K562 (cell line): ENCODE measurements around the gene CSTB. TPM values are rescaled to one million over a fixed set of nuclear protein-coding genes. Genes with fewer than 3 reads are reported as not detected.

Source experiments
- CEBPB ChIP-seq: fragments of 450-650 bp; IDR thresholded peaks from 2 replicates; pipeline ENCODE4 v1.6.1; 2016; ENCODE audit warnings: missing genetic modification characterization, missing compliant biosample characterization
- CHD2 ChIP-seq: IDR thresholded peaks from 2 replicates; pipeline ENCODE4 v1.6.1; 2011; ENCODE audit warnings: low read depth, low read length
- CUX1 ChIP-seq: fragments of 200-800 bp; sonication (Bioruptor generic); IDR thresholded peaks from 2 replicates; pipeline ENCODE4 v1.6.1; 2016; ENCODE audit warnings: missing genetic modification characterization, missing compliant biosample characterization
- HNRNPL ChIP-seq: fragments of 200-400 bp; formaldehyde crosslinking; IDR thresholded peaks from 2 replicates; pipeline ENCODE4 v1.6.1; 2017; ENCODE audit warnings: low read depth, mild to moderate bottlenecking, low read length
- LARP7 ChIP-seq: fragments of 450-650 bp; IDR thresholded peaks from 2 replicates; pipeline ENCODE4 v1.6.1; 2016
- MAFG ChIP-seq: fragments of 450-650 bp; conservative IDR thresholded peaks from 2 replicates; pipeline ENCODE4 v1.6.1; 2016; ENCODE audit warnings: missing genetic modification characterization, missing compliant biosample characterization
- PTTG1 ChIP-seq: fragments of 450-650 bp; IDR thresholded peaks from 2 replicates; pipeline ENCODE4 v1.6.1; 2016; ENCODE audit warnings: low read depth, mild to moderate bottlenecking, missing genetic modification characterization, missing compliant biosample characterization
- TCF15 ChIP-seq: fragments of 250-450 bp; sonication (Bioruptor Pico); IDR thresholded peaks from 2 replicates; pipeline ENCODE4 v1.8.0; 2022; ENCODE audit warnings: moderate library complexity, mild to moderate bottlenecking, inconsistent platforms
- ZBTB2 ChIP-seq: fragments of 450-650 bp; IDR thresholded peaks from 2 replicates; pipeline ENCODE4 v1.6.1; 2016; ENCODE audit warnings: antibody characterized with exemption
- polyA plus RNA-seq, 8 experiments: library from polyadenylated mRNA; depleted of rRNA in 4 of 8; stranded (reverse) in 5 of 8; unstranded in 3 of 8; fragments of >200 nt; fragmentation: Nextera tagmentation in 2 of 8; fragmentation: Illumina TruSeq in 1 of 8; extraction: Ambion mirVana in 2 of 8; extraction: Trizol in 1 of 8; gene quantifications; 2 replicates each; pipeline versions ENCODE4 v1.2.1 to v1.2.3, GENCODE V29; 2011 to 2014; ENCODE audit warnings: inconsistent platforms in 1 of 8, missing spikeins in 1 of 8
- total RNA-seq, 7 experiments: library from RNA; depleted of rRNA in 6 of 7; stranded (reverse); fragments of >200 nt in 6 of 7; fragmentation: Illumina TruSeq in 2 of 7; extraction: Trizol in 2 of 7; gene quantifications; 2 replicates each; pipeline versions ENCODE4 v1.2.1 to v1.2.3, GENCODE V29; 2011 to 2021; ENCODE audit warnings: low replicate concordance in 1 of 7

Gene CSTB
- total and polyA plus RNA-seq, 9 of the 15 experiments (the other 6 are each of a cell fraction or from before 2014, with no cell fraction given): 12.4 to 65.0 (median 31.7) TPM

GRCh38 chr21:43812139-43812821 is 36.2 kb upstream of the CSTB start (continued):
- TF ChIP-seq CUX1 (CRISPR knock-in tag) (no peak), LARP7 (no peak), CEBPB (tag) (0 out of 2 replicates have a peak, but pooled peaks have one; percentile 12), CHD2 (no peak), PTTG1 (tag) (no peak), ZBTB2 (peak; percentile 21; the same call in 1 of the 2 replicates), MAFG (tag) (no peak), HNRNPL (0 out of 2 replicates have a peak, but pooled peaks have one; percentile 52), TCF15 (no peak)
